ENCODE measurements around the gene IDH3G.

DNA sequence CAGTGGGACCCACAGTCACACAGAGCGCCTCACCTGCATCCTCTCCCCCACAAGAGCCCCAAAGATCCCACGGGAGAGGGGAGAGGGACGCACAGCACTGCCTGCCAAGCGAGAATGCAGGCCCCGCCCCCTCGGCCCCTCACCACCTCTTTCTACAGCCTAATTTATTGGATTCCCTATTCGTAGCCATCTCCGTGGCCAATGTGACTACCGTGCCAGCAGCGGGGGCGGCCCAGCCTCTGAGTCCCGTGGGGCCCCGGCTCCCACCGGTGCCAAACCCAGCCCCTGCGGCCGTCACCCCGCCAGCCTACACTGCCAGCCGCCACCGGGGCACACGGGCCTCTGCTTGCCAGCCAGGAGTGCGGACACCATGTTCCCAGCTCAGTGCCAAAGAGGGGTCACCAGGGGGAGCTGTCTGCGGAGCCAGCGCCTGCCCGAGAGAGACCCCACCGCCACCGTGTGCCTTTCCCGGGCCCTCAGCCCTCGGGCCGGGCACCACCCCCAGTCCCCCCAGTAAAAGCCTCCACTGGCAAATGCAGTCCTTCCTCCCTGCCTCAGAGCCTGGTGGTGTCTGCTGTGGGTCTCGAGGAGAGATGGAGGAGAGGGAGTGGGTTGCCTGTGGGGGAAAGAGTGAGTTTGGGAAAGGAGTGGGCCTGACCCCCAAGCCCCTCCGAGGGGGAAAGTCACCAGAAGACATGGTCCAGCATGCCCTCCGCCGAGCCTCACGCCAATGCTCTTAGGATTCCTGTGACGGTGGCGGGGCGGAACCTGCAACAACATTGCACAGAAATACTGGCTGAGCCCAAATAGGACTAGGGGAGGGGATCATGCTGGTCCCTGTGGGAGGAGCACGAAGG lies 49.7 kb downstream of the IDH3G start:
- TF ChIP-seq, protein P1, sequence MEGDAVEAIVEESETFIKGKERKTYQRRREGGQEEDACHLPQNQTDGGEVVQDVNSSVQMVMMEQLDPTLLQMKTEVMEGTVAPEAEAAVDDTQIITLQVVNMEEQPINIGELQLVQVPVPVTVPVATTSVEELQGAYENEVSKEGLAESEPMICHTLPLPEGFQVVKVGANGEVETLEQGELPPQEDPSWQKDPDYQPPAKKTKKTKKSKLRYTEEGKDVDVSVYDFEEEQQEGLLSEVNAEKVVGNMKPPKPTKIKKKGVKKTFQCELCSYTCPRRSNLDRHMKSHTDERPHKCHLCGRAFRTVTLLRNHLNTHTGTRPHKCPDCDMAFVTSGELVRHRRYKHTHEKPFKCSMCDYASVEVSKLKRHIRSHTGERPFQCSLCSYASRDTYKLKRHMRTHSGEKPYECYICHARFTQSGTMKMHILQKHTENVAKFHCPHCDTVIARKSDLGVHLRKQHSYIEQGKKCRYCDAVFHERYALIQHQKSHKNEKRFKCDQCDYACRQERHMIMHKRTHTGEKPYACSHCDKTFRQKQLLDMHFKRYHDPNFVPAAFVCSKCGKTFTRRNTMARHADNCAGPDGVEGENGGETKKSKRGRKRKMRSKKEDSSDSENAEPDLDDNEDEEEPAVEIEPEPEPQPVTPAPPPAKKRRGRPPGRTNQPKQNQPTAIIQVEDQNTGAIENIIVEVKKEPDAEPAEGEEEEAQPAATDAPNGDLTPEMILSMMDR (optimal IDR thresholded peaks at IDR 0.05 in 1 of 3, IDR thresholded peaks at IDR 0.05 in 1 of 3, conservative IDR thresholded peaks at IDR 0.05 in 1 of 3; ENCODE audit: extremely low read depth in 1 of 3, insufficient read depth in 2 of 3, low read length in 3 of 3) = peak in 2 of 3 experiments; percentile 26 to 37
- no peak for TF ChIP-seq EZH2 (IDR thresholded peaks at IDR 0.05; ENCODE audit: low read length)
